ENCODE data around the gene CALN1.

DNA sequence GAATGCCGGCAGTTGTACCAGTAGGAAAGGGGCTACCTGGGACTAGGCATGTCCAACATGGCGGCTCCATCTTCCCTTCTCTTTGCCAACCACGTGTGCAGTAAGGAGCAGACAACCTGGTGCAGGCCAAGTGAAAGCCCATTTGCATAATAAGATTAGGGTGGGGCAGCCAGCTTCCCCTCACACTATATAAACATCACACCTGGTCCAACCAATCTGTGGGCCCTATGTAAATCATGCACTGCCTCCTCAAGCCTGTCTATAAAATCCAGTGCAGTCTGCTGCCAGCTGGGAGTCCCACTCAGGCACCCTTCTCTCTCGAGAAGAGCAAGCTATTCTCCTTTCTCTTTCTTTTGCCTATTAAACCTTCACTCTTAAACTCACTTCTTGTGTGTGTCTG lies 429.3 kb downstream of the CALN1 start:
- no peak for TF ChIP-seq POLR2A (IDR thresholded peaks at IDR 0.05)
- TF ChIP-seq, protein P1, sequence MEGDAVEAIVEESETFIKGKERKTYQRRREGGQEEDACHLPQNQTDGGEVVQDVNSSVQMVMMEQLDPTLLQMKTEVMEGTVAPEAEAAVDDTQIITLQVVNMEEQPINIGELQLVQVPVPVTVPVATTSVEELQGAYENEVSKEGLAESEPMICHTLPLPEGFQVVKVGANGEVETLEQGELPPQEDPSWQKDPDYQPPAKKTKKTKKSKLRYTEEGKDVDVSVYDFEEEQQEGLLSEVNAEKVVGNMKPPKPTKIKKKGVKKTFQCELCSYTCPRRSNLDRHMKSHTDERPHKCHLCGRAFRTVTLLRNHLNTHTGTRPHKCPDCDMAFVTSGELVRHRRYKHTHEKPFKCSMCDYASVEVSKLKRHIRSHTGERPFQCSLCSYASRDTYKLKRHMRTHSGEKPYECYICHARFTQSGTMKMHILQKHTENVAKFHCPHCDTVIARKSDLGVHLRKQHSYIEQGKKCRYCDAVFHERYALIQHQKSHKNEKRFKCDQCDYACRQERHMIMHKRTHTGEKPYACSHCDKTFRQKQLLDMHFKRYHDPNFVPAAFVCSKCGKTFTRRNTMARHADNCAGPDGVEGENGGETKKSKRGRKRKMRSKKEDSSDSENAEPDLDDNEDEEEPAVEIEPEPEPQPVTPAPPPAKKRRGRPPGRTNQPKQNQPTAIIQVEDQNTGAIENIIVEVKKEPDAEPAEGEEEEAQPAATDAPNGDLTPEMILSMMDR (IDR thresholded peaks at IDR 0.05) = no peak
